HG03039 (cell line): ENCODE measurements around the gene NPDC1.
A peak's percentile ranks its signal among the peaks of the same experiment; 100 is the strongest.

Experiments used
- ATAC-seq: cut with Tn5 transposase; IDR thresholded peaks from one replicate; pipeline ENCODE4 v1.9.1; 2021; ENCODE audit warnings: mild to moderate bottlenecking, moderate library complexity; ENCODE audit not compliant: unreplicated experiment

NPDC1 gene

DNA sequence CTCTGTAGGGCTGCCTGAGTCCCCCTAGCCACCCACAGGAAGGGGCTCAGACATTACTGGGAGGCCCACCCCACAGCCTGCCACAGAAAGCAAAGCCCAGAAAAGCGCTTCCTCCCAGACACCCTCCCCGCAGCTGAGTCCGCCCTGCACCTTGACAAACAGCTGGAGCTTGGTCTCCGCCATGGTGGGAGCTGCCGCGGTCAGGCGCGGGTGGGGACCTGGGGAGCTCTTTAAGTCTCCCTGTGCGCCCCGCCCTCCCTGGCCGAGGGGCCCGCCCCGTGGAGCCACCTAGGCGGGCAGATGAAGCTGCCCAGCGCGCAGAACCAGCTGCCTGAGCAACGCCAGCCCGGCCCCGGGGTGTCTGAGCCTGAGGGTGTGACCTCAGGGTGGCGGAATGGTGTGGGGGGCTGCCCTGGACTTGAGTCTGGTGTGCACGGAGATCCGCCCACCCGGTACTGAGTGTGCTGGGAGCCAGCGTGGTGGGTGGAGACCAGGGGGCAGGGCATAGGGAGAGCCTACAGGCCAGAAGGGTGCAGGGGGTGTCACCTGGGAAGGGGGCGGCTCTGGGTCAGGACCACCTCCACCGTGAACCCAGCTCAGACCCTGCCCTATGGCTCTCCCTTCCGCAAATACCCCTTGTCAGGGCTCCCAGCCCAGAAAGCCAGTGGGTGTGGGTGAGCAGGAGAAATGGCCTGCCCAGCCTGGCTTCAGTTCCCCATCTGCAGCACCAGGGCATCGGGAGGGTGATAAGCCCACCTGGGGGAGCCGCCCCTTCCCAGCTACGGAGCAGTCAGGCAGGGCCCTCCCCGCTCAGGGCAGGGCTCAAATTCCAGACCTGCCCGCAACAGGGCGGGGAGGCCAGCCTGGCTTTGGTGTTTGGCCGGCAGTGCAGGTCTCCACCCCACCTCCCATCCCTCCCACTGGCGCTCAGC is 49.4 kb downstream of the NPDC1 start, which contains the start of gene CLIC3:
CLIC3 (minus strand) TSS at position 208 of the 932 bp plus-strand sequence; CDS start at position 183, 25 bp downstream.
- ATAC-seq: no peak

DNA sequence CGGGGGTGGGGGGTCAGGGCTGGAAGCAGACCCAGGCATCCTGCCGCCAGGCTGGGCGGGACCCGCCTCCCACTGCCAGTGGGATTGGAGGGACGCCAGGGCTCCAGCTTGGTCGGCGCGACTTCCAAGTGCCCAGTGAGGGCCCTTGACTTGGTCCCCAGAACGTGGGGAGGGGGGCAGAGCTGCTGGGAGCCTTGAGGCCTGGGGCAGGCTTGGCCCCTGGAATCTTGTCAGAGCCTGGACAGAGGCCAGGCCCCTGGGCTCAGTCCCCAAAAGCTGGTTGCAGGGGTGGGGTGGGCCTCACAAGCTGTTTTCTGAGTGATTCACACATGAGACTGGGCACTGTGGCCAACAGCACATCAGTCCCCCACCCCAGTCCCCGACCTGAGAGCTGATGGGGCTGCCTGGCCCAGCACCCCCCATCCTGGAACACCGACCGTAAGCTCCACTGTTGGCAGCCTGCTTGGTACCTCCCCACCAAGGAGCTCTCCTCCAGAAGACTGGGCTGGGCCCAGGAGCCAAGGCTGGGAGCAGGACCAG is 50.1 kb downstream of the NPDC1 start:
- ATAC-seq: no peak

DNA sequence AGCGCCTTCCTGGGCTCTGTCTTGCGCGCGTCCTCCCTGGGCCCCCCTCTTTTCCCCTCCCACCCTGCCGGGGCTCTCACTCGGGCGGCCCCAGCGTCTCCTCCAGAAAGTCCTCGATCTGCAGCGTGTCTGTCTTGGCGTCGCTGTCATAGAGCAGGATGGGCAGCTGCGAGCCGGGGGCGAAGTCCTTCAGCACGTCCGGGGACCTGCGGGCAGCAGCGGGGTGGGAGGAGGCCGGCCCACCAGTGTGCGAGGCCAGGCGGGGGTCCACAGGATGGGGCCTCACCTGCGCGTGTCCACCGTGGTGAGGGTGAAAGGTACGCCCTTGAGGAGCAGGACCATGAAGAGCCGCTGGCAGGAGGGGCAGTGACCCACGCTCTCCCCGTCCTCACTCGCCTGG is 50.6 kb downstream of the NPDC1 start:
- no peak for ATAC-seq

DNA sequence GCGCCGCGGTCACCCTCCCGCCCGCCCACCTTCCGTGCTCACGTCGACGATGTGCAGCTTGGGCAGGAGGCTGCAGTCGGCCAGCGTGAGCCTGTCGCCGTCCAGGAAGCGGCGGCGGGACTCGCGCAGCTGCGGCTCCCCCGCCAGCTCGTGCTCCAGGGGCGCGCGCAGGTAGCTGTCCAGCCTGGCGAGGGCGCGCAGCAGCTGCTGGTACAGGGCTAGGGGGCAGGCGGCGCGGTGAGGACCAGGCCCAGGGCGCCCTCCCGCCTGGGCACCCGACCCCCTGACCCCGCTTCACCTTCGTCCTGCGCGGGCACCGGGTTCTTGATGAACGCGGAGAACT is 51.1 kb downstream of the NPDC1 start:
- no peak for ATAC-seq

DNA sequence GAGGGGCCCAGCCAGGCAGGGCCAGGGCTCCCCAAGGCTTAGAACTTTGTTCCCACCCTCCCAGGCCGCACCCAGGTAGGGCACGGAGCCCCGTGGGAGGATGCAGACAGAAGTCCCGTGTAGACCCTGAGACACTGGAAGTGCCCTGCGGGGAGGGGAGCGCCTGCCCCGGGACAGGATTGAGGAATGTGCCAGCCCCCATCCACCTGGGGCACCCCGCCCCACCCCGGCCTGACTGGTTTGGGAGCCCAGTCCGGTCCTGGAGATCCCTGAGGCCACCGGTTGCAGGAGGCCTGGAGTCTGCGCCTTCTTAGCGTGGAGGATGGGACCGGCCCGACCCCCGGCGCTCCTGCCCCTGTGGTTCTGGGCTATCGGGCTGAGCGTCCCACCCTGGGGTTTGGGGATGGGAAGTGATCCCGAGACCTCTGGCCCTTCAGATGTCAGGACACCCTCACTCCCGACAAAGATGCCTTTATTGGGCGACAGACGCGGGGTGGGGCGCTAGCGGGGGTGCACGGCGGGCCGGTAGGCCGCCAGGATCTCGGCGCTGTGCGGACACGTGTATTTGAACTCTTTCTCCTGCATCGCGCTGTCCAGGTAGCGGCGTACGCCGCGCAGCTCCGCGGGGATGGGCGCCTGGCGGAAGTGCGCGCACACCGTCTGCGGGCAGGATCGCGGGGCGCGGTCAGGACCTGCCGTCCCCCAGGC is 51.6 kb downstream of the NPDC1 start:
- ATAC-seq: no peak

DNA sequence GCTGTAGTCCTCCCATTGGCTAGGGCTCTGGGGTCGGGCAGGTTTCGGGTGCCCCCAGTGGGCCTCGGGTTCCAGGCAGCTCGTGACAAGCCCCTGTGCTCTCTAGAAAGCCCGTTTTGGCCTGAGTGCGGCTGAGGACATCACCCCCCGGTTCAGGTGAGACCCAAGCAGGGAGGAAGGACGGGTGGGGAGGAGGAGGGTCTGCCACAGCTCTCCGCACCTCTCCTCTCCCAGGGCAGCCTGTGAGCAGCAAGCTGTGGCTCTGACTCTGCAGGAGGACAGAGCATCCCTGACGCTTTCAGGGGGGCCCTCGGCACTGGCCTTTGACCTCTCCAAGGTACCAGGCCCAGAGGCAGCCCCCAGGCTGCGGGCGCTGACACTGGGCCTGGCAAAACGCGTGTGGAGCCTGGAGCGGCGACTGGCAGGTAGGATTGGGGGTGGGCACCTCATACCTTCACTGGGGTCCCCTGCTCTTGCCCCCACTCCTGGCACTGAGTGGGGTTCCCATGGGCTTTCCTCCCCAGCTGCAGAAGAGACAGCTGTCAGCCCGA is 53.1 kb downstream of the NPDC1 start:
- ATAC-seq: no peak

DNA sequence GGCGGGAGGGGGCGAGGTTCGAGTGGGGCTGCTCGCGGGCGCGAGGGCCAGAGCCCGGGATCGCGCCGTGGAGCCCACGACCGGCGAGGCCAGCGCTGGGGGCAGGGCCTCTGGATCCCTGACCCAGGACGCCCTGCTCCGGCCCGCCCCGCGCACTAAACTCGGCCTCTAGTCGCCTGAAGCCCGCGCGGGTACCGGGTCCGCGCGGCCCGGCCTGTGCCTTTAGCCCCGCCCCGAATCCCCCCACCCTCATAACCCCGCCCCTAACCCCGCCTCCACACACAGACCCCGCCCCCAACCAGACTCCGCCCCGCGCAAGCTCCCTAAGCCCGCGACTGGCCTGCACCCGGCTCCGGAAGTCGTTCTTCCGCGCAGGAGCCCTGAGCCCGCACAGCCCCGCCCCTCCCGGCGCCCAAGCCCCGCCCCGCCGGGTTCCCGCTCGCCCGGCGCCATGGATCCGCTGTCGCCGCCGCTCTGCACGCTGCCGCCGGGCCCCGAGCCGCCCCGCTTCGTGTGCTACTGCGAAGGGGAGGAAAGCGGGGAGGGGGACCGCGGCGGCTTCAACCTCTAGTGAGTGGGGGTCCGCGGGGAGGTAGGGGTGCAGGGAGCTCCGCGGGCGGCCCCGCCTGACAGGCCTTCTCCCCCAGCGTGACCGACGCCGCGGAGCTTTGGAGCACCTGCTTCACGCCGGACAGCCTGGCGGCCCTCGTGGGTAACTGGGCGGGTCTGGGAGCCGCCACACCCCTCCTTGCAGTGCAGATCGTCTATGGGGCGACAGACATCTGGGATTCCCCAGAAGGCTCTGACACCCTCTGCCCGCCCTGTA is 53.8 kb downstream of the NPDC1 start, which contains the start of gene PAXX:
PAXX (plus strand) TSS at position 430 of the 826 bp plus-strand sequence; CDS start at position 452, 22 bp downstream.
- ATAC-seq: peak; percentile 72

DNA sequence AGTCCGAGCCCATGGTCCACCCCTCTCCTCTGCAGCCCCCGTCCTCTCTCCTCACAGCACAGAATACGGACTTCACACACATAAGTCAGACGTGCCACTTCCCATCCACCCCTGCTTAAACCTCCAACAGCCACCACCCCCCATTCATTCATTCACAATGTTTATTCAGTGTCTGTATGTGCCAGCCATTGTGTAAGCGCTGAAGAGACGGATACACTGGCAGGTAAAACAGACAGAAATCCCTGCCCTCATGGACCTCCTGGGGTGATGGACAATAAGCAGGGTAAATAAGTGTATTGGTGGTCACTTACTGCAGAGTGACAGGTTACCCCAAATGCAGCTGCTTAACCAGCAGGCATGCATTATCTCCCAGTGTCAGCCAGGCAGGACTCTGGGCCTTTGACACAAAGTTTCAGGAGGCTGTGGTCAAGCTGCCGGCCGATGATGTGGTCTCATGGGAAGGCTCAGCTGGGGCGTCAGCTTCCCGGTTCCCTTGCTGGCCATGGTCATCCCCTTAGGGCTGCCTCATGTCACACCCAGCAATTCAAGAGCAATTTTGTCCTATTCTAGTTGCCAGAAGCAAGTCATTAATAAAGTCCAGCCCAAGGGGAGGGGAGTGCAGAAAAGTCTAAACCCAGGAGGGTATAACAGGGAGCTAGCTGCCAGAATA is 55.6 kb downstream of the NPDC1 start:
- no peak for ATAC-seq
